PFSK-1 (cell line): ENCODE measurements around the gene MBNL3.

Experiments used
- POLR2AphosphoS5 ChIP-seq: IDR thresholded peaks from 2 replicates; pipeline ENCODE4 v1.6.1; 2012; ENCODE audit warnings: low read depth, mild to moderate bottlenecking, control low read depth, low read length, moderate library complexity
- REST ChIP-seq, 2 experiments: IDR thresholded peaks; 2 replicates each; pipeline versions ENCODE4 v1.6.1 to v1.8.0; 2011 to 2012; ENCODE audit warnings: low read depth in 2 of 2, low read length in 2 of 2, control low read depth in 1 of 2, inconsistent platforms in 1 of 2, mild to moderate bottlenecking in 1 of 2, moderate library complexity in 1 of 2; ENCODE audit not compliant: insufficient read depth in 1 of 2
- SIN3A ChIP-seq: IDR thresholded peaks from 2 replicates; pipeline ENCODE4 v1.6.1; 2012; ENCODE audit warnings: mild to moderate bottlenecking, low read length, moderate library complexity, borderline replicate concordance; ENCODE audit not compliant: insufficient read depth
- TAF1 ChIP-seq: IDR thresholded peaks from 2 replicates; pipeline ENCODE4 v1.6.1; 2012; ENCODE audit warnings: low read length, control low read depth, borderline replicate concordance; ENCODE audit not compliant: insufficient read depth

DNA sequence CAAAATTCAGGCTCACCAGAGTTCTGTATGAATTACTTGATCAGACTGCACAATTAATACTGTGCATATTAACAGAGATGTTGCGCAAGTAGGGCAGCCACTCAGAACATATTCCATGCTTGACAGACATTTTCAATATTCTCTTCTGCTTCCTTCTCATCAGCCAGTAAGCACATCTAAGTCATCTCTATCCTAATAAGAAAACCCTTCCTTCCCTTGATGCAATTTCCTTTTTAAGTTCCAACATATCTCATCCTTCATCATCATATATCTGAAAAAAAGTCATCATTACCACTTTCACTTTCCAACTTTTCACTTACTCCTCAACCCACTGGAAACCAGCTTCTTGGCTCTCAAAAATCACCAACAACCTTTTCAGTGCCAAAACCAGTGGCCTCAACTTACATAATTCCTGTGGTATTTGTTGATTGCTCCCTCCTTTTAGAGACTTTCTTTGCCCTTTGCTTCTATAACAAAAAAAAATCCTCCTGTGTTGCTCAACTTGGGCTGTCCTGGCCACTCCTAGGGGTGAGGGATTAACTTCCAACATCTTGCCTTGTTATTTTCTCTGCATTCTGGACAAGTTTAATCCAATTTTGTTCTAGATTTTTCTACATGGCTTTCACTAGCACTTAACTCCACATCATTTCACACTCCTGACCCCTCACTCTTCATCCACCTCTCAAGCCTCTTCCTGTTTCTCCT is 14.1 kb downstream of the MBNL3 start:
- TF ChIP-seq POLR2AphosphoS5 (no peak), TAF1 (no peak), REST (IDR thresholded peaks at IDR 0.05; ENCODE audit: insufficient read depth in 1 of 2, low read depth in 2 of 2, low read length in 2 of 2) (no peak), SIN3A (no peak)
